OCI-LY1 (cell line): ENCODE results near the gene OR52L1.

Experiments used
- H2AFZ ChIP-seq: fragments of 200-600 bp; sonication (generic), shearing (Covaris generic); 2 replicates; pipeline ENCODE4 v1.6.0; 2014; ENCODE audit warnings: antibody characterized with exemption, mild to moderate bottlenecking, low read length
- H3F3A ChIP-seq: fragments of 200-600 bp; sonication (generic), shearing (Covaris generic); 2 replicates; pipeline ENCODE4 v1.6.0; 2014; ENCODE audit warnings: mild to moderate bottlenecking, antibody characterized with exemption, low read length, moderate library complexity; ENCODE audit not compliant: insufficient read depth
- H3K27ac ChIP-seq: fragments of 200-600 bp; sonication (generic); 2 replicates; pipeline ENCODE4 v1.5.1; 2014; ENCODE audit warnings: low read length, mixed run types, mild to moderate bottlenecking, low read depth; ENCODE audit not compliant: poor library complexity, severe bottlenecking
- H3K27me3 ChIP-seq: fragments of 200-600 bp; sonication (generic); 2 replicates; pipeline ENCODE4 v1.6.0; 2014; ENCODE audit warnings: antibody characterized with exemption, mild to moderate bottlenecking, low read length, moderate library complexity; ENCODE audit not compliant: insufficient read depth
- H3K36me3 ChIP-seq: fragments of 200-600 bp; sonication (generic); 2 replicates; pipeline ENCODE4 v1.6.1; 2014; ENCODE audit warnings: mild to moderate bottlenecking, antibody characterized with exemption, low read length, moderate library complexity, mixed read lengths; ENCODE audit not compliant: insufficient read depth
- H3K4me1 ChIP-seq: fragments of 200-600 bp; sonication (generic); 2 replicates; pipeline ENCODE4 v1.5.1; 2014; ENCODE audit warnings: mild to moderate bottlenecking, low read length, moderate library complexity; ENCODE audit not compliant: insufficient read depth, severe bottlenecking
- H3K4me2 ChIP-seq: fragments of 200-600 bp; sonication (generic), shearing (Covaris generic); 2 replicates; pipeline ENCODE4 v1.6.1; 2014; ENCODE audit warnings: low read length
- H3K4me3 ChIP-seq: fragments of 200-600 bp; sonication (generic); 2 replicates; pipeline ENCODE4 v1.5.1; 2014; ENCODE audit warnings: low read length, low read depth, mild to moderate bottlenecking, mixed read lengths; ENCODE audit not compliant: poor library complexity, severe bottlenecking
- H3K79me2 ChIP-seq: fragments of 200-600 bp; shearing (Covaris generic); 2 replicates; pipeline ENCODE4 v1.6.1; 2016; ENCODE audit warnings: mixed run types, low read length, mixed read lengths; ENCODE audit not compliant: insufficient read depth
- H3K9ac ChIP-seq: fragments of 200-600 bp; sonication (generic), shearing (Covaris generic); 2 replicates; pipeline ENCODE4 v1.6.1; 2014; ENCODE audit warnings: mild to moderate bottlenecking, low read length, mixed read lengths
- H3K9me2 ChIP-seq: fragments of 200-600 bp; sonication (generic), shearing (Covaris generic); 2 replicates; pipeline ENCODE4 v1.6.1; 2014; ENCODE audit warnings: low read depth, mild to moderate bottlenecking, low read length, mixed read lengths
- H3K9me3 ChIP-seq: fragments of 200-600 bp; shearing (Covaris generic); 2 replicates; pipeline ENCODE4 v1.6.1; 2014; ENCODE audit warnings: low read length, mixed read lengths
- H4K20me1 ChIP-seq: fragments of 200-600 bp; sonication (generic), shearing (Covaris generic); 2 replicates; pipeline ENCODE4 v1.6.0; 2016; ENCODE audit warnings: mild to moderate bottlenecking, low read length; ENCODE audit not compliant: insufficient read depth
- EZH2 ChIP-seq: fragments of 200-600 bp; sonication (generic), shearing (Covaris generic); IDR thresholded peaks from 2 replicates; pipeline ENCODE4 v1.8.0; 2017; ENCODE audit warnings: borderline replicate concordance, mixed run types, mild to moderate bottlenecking, antibody characterized with exemption, low read length, moderate library complexity, mixed read lengths
- TF ChIP-seq, protein P1 (sequence below): fragments of 200-600 bp; sonication (generic), shearing (Covaris generic); IDR thresholded peaks from 2 replicates; pipeline ENCODE4 v1.5.1; 2017; ENCODE audit warnings: mild to moderate bottlenecking, antibody characterized with exemption, low read length, moderate library complexity, mixed read lengths

The OR52L1 gene

DNA sequence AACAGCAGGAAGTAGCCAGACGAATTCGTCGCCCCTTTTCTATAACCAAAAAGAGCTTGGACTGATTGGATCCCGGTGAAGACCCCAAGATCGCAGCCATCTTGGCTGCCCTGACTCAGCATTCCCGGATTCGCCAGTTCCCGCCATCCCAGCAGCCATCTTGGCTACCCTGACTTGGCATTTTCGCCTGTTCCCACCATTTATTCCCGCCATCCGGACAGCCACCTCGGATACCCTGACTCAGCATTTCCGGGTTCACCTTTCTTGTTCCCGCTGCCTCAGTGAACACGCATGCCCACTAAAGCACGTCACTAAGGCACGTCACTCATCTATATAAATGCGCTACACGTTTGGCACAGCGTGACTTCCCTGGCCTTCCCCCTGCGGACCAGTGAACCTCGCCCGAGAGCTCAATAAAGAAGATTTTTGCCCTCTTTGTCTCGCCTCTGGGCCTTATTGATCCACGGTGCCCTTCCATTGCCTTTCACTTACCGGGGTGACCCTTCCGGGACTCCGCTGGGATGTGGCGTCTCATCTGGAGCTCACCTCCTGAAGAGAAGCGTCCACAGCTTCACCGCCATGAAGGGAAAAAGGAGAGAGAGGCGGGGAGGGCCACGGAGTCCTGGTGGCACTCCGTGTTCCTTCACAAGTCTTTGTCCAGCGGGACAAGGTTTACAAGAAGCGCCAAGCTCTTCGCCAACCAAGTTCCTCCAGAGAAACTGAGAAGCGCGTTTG is 48.8 kb downstream of the OR52L1 start:
- no peaks in the 10 kb centered on the region for H3K36me3 ChIP-seq
- no peak overlapping the region for H2AFZ ChIP-seq
- H3K9ac ChIP-seq, result no peak overlapping the region
- H3K27me3 ChIP-seq, result no peaks in the 10 kb centered on the region
- no peaks in the 10 kb centered on the region for H3K9me3 ChIP-seq
- no peaks in the 10 kb centered on the region for H3K9me2 ChIP-seq
- H3K27ac ChIP-seq, result no peak overlapping the region
- H3K79me2 ChIP-seq, result no peaks in the 10 kb centered on the region
- no peaks in the 10 kb centered on the region for H3F3A ChIP-seq
- TF ChIP-seq EZH2, result no peak
- TF ChIP-seq, protein P1, sequence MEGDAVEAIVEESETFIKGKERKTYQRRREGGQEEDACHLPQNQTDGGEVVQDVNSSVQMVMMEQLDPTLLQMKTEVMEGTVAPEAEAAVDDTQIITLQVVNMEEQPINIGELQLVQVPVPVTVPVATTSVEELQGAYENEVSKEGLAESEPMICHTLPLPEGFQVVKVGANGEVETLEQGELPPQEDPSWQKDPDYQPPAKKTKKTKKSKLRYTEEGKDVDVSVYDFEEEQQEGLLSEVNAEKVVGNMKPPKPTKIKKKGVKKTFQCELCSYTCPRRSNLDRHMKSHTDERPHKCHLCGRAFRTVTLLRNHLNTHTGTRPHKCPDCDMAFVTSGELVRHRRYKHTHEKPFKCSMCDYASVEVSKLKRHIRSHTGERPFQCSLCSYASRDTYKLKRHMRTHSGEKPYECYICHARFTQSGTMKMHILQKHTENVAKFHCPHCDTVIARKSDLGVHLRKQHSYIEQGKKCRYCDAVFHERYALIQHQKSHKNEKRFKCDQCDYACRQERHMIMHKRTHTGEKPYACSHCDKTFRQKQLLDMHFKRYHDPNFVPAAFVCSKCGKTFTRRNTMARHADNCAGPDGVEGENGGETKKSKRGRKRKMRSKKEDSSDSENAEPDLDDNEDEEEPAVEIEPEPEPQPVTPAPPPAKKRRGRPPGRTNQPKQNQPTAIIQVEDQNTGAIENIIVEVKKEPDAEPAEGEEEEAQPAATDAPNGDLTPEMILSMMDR, result no peak
- H4K20me1 ChIP-seq, result no peaks in the 10 kb centered on the region
- no peak overlapping the region for H3K4me3 ChIP-seq
- H3K4me2 ChIP-seq, result no peak overlapping the region
- no peaks in the 10 kb centered on the region for H3K4me1 ChIP-seq
